Measurements from ENCODE around the gene SPATA24.
A peak's percentile ranks its signal among the peaks of the same experiment; 100 is the strongest.
"Not testable (repeated sequence)": the region's sequence is repeated elsewhere in the genome, so short reads cannot be mapped to it uniquely, and the experiment has no call there.

SPATA24 gene

DNA sequence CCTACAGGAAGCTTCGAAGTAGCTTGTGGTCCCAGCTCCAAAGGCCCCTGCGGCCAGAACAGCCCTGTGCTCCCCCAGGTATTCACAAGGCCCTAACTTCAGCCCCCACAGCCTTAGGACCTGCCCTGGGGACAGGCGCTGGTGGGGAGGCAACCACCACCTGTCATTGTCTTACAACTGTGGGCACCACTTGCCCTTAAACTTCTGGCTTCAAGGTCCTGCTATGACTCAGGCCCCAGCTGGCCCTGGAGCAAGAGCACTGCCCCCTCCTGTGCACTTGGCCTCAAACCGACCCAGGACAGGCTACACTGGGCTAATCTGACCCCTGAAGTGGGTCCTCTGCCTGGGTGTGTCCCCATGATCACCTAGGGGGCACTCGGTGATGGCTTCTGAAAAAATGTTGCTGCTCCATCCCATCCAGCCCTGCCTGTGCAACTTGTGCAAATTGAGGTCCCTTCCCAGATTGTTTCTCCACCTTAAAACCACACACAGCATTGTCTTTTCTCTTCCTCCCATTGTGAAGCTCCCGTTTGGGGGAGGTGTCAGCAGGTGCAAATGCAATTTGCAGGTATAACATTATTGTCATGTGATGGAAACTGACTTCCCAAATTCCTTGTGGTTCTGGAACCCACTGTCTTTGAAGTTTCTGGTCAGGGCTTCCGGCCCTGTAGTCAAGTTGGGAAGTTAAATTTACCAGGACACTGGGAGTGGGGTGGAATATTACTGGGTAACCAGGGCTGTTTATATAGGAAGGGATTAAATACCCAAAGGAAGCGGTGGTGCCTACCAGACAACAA lies 7.8 kb downstream of the SPATA24 start:
- no peak for DNase-seq

DNA sequence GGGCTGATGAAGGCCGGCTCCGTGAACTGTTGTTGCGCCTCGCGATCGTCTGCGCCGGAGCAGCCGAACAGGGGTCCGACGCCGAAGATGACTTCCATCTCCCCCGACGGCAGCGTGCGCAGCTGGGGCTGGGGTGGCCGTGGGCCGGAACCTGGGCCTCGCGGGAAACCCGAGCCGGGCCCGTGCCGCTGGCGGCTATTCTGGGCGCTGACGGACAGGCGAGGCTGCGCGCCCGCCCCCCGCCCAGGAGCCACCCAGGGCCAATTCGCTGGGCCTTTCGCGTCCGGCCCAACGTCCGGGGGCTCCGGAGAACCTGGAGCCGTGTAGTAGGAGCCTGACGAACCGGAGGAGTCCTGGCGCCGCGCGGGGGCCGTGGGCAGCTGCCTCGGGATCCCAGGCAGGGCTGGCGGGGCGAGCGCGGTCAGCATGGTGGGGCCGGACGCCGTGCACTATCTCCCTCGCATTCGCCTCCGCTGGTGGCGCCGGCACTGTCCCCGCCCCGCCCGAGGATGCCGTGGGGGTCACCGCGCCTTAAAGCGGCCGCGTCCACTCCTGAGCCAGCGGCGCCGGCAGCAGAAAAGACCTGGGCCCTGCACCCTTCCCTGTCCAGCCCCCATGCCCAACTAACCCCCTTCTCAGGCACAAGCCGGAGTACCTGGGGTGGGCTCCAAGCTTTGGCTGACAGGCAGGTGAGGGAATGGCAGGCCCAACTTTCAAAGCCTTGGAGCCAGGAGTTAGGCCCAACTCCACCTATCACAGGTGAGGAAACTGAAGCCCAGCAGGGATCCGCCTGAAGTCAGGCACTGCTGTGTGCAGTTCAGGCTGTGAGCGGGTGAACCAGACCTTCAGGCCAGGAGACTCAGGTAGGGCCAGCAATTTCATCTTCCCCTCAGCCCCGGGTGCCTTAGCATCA lies 9.0 kb downstream of the SPATA24 start, which contains the start of gene PROB1:
Gene PROB1 (minus strand): TSS at position 451 of the 913 bp plus-strand sequence. CDS start 23 bp downstream, at position 428.
- peak in 2 of 56 donors; percentile 22 to 46 for DNase-seq

DNA sequence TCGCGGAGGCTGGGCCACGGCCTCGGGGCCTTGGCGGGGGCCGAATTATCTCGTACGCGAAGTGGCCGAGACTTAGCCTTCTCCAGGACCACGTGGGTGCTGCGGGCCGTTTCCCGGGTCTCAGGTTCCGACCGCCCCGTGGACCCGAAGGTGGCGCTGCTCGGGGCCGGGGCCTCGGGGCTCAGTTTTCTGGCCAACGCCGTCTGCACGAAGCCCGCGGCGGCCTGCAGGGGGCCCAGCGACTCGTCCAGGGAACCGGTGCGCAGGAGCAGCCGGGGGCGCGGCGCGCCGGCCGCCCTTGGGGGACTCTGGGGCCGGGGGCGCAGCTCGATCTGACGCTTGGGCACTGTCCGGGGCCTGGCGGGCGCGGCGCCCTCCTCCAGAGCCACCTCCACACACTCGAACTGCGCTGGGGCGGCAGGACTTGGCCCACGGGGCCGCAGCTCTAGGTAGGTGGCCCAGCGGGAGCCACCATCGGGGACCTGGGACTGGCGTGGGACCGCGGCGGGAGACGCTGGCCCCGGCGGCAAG lies 9.7 kb downstream of the SPATA24 start:
- DNase-seq, result peak in 4 of 56 donors; percentile 12 to 42 (median 30)

DNA sequence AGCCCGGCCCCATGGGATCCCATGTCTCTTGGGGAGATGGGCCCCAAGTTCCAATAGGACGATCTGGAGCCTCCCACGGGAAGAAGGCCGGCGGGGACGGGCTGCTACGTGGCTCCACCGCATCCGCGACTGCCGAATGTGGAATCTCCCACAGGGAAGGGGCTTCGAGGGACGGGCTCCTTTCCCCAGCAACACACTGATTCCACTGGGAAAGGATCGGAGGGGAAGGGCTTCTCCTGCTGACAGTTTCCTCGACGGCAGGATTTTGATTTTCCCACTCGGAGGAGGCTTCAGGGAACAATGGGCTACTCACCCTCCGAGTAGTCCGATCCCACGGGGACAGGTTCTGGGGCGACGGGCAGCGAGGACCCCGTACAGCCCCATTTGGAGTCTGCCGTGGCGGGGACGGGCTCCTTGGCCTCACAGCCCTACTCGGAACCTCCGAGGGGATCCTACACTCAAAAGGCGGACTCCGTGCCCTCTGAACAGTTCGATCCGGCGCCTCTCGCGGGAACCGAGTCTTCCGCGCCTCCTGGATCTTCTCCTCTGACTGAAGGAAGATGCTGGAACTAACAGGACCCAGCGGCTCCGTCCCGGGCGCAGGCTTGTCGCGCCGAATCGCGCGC lies 10.3 kb downstream of the SPATA24 start:
- DNase-seq, result no peak

DNA sequence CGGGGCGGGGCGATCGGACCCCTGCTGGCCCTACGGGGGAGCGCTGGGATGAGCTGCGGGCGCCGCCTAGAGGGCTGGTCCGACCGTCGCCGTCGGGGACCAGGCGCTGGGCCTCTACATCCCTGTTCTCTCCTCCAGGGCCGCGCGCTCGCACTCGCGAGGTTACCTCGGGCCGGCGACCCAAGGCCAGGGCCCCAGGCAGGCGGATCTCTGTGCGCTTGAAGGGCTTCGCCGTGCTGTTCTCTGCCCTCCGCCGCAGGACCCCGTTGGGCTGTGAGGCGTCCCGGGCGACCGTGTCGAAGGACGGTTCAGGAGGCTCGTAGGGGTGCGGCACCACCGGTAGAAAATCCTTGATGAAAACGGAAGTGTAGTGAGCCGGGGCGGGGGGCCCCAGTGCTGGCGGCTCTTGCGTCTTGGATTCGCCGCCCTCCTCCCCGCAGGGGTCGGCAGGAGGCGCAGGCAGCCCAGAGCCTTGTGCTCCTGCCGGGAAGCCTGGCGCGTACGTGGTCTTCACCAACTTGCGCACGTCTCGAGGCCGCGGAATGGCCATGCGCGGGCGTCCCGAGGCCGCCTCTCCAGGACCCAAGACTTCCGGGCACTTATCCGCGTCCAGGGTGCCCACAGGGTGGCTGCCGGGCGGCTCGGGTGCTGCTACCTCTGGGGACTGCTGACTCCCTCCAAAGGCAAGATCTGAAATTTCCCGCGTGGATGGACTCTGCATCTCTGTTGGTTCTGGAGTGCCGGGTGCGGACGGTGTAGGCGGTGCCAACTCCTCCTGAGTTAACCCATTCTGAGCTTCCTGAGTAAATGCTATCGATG lies 11.0 kb downstream of the SPATA24 start:
- DNase-seq, result peak in 1 of 56 donors; percentile 21

DNA sequence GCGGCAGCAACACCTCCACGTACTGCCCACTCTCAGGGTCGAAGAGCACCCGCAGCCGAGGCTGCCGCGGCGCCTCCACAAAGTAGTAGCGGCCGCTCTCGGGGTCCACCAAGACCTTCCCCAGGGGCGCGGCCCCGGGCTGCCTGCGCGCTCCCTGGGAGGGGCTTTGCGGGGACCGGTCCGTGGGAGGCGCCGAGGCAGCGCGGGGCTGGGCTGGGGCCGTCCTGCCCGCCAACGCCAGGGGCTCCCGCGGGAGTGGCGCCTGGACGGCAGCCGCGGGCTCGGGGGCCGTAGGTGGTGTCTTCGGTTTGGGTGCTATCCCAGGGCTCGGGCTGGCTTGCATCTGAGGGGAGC lies 11.6 kb downstream of the SPATA24 start:
- no peak for DNase-seq

DNA sequence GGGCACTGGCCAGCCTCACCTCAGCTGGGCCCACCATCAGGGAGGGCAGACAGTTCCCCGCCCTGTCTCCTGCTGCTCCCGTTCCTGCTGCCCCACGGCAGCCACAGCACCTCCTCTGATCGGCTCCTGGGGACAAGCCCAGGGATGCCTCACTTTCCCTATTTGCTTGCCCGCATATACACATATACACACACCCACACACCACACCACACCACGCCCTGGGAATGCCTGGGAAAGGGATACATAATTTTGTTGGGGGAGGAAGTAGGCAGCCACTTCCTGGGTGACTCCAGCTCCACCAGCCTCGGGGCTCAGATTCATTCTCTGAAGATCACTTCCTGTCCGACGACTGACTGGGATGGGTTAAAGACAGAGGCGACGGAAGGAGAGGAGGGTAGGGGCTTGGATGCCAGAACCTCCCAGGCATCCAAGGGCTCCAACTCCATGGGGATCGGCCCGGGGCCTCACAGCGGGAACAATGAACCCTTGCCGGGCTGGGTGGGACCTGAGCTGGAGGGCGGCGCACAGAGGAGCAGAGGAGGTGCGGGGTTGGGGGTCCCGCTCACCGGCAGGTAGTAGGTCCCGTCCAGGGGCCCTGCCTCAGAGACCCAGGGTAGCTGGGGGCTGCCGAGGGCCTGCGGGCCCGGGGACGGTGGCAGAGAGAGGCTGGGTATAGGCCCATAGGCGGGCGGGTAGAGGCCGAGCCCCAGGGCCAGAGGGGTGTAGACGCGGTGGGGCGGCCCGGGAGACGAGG lies 12.1 kb downstream of the SPATA24 start:
- no peak for DNase-seq

DNA sequence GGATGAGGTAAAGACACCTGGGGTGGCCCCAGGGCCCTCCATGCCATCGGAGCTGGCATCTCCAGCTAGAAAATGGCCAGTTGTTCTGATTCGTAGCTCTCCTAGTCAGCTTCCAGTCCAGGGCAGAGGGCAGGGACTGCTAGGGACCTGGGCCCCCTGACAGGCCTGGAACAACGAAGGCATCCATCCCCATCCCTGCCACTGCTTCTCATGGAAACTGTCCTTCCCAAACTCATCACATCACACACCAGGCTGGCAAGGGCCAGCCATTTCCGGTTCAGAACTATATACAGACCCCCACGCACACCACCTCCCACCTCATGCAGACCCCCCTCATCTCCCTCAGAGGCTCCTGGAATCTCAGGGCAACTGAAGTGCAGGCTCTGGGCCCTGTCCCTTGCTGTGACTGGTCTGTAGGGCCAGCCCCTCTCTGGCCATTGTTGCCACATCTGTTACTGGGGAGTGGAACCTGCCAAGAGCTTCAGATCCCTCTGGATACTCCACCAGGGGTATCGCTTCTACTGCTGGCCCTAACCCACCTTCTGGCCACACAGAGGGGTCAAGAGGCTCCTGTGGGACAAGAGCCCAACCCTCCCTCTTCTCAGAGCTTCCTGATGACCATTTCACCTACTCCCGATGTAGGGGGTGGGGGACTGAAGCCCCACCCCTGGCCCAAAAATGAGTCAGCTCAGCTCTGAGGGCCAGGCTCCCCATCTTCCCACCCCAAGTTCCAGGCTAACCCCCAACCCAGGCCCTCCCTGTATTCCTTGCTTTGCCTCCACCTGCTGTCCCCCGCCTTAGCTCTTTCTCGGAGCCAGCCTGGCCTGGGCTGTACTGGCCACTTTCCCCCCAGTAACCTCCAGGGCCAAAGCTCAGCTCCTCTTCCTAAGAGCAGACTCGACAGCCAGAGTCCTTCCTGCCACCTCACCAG lies 13.0 kb downstream of the SPATA24 start:
- no peak for DNase-seq

DNA sequence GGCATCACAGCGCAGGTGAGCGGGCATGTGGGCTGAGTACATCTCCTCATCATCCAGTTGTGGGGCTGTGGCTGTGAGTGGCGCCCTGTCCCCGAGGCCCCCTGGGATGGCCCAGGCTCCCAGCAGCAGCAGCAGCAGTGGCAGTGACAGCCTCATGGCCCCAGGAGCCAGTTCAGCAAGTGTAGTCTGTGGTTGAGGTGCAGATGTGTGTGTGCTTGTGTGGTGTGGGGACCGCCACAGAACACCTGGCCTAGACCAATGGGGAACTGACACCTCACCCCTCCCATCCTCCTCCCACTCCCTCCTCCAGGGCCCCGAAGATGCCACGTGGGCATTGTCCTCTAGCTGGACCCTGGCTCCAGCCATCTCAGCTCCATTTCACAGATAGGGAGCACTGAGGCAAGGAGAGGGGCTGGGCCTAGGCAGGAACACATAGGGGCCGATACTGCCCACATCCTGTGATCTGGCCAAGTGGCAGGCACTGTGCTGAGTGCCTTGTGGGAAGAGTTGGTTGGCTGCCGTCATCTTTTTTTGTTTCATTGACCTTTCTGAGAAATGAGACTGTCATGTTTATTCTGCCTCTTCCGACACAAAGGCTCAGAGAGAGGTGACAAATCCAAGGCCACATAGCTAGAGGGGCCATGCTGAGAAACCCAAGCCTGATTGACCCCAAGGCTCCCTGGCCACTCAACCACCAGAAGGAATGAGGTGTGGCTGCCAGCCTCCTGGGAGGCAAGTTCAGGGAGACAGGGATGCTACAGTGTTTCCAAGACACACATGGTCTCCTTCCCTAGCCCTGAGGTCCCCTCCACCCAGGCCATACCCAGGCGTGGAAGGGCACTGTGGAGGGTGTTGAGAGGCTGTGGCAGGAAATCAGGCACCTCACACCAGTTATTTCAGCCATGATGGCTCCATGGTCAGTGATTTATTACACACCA lies 13.9 kb downstream of the SPATA24 start, which contains the start of gene MZB1:
Gene MZB1 (minus strand): TSS at position 213 of the 938 bp plus-strand sequence. CDS start 57 bp downstream, at position 156.
- no peak for DNase-seq

DNA sequence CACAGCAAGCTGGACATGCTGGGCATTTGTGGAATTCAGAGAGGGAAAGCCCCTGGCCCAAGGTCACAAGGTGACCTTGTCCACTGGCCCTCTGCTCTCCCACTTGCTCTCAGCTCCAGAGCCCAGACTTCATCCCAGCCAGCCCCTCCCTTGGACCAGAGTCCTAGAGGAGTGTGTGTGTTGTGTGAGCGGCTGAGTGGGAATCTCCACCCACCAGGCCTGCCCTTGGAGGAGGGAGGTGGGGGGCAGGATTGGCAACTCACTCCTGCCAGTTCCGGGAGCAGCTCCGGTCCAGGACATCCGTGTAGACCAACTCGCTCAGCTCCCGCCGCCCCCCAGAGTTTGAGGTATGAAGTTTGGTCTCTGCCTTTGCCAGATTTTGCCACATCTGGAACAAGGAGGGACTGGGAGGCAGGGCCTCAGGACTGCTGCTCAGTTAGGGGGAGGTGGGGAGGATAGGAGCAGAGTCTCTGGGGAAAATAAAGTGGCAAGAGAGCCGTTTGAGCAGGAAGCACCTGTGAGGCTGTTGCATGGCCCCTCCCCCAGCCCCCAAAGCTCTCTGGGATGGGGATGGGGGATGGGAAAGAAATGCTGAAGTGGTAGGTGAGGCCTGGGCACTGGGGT lies 15.6 kb downstream of the SPATA24 start:
- DNase-seq, result no peak

DNA sequence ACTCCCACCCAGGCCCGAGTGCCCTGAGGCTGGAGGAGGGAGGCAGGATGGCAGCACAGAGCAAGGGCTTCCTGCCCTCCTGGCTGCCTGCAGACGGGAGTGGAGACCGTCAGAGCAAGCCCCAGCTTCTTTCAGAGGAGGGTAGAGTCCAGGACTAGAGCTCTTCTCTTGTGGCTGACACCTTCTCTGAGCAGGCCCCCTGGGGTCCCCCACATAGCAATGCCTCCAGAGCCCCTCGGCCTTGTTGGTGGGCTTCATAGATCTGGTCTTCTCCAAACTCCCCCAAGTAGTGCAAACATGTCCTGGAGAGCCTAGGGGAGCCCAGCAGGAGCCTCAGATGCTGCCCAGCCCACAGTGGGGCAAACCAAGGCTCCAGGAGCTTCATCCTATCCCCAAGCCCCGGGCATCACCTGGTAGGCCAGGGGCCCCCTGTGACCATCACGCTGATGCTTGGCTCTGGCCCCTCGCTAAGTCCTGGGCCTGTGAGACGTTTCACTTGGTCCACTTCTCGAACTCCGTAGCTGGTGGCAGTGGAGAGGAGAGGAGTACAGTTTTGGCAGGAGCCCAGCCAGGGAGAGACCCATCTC lies 16.2 kb downstream of the SPATA24 start:
- no peak for DNase-seq

DNA sequence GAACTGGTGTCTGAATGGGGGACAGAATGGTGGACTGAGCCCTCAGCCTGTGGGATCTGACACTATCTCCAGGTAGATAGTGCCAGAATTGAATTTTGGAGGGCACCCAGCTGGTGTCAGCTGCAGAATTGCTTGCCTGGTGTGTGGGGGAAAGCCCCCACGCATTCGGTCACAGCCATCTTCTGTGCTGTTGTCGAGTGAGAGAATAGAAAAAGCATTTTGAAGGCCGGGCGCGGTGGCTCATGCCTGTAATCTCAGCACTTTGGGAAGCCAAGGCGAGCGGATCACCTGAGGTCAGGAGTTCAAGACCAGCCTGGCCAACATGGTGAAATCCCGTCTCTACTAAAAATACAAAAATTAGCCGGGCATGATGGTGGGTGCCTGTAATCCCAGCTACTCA lies 16.9 kb downstream of the SPATA24 start:
- not testable (repeated sequence) for DNase-seq

DNA sequence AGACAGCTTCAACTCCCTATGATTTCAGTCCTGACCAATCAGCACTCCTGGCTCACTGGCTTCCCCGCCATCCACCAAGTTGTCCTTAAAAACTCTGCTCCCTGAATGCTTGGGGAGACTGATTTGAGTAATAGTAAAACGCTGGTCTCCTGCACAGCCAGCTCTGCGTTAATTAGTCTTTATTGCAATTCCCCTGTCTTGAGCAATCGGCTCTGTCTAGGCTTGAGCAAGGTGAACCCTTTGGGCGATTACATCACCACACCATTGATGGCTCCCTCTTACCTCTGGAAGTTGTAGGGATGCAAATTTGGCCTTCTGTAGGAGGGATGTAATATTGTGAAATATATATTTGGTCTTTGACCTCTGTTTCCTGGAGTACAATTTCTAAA lies 17.8 kb downstream of the SPATA24 start:
- no peak for DNase-seq

DNA sequence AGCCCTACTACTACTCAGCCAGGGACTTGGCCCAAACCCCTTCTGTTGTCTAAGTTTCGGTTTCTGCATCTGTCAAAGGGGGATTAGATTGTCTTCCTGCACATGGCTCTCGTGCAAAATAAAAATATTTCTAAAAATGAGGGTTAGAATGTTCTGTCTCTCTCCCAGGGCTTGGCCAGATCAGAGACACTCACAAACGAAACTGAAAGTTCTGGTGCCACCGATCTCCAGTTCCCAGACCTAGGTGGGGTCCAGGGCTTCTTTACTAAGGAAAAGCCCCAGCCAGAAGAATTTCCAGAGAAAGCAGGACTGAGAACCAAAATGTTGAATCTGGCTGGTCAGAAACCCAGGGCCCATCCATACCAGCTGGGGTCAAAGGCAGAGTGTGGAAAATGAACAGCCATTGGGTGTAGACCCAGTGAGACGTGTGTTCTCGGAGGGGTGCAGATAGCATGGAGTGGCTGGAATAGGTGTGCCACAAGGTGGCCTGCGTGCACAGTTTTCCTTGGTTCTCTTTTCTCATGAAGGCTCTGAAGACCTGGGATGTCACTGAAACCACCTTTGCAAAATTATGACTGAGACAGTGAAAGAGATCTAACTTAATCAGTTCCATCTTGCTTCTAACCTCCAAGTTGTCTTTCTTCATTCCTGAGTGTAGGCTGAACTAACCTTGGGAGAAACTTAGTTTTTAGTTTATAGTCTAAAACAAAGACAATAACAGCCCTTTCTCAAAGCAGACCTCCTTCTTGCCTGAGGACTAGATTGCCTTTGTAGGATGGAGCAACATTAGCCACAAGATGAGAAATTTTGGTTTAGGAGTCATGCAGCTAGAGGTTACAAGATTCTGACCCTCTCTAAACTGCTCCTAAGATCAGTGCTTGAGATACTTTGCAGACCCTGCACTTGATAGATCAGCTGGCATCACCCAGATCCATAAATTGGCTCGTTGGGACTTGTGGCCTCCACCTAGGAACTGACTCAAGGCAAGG lies 18.5 kb downstream of the SPATA24 start:
- DNase-seq, result no peak

DNA sequence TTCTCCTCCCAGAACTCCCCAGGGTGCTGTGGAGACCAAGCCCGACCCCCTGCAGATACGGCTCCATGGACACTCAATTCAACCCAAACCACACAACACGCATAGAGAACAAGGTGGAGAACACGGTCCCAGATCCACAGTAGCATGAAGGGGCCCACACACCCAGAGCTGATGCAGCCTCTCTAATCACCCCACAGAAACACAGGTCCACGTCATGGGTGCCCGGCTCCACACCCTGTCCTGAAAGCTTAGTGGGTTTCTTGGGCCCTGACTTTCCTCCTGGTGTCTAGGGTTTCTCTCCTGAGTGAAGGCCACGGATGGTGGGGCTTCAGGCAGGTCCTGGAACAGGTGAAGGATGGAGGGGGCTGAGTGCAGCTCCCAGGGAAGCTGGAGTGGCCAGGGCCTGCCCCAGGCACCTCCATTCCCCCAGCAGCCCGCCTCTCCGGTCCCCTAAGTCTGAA lies 19.3 kb downstream of the SPATA24 start:
- no peak for DNase-seq

Measured in nucleus accumbens (tissue), 56 donors.